ENCODE data around the gene SIRPD.

GRCh38 chr20:1507276-1507675 is 50.2 kb downstream of the SIRPD start:
- TF ChIP-seq CTCF (conservative IDR thresholded peaks at IDR 0.05; ENCODE audit: low read depth, low read length) (no peak), EZH2 (IDR thresholded peaks at IDR 0.05; ENCODE audit: low read length, unreplicated experiment) (no peak)
